Stomach (tissue), 9 donors: ENCODE results near the gene BRME1. TPM values are rescaled to one million over a fixed set of nuclear protein-coding genes. Genes with fewer than 3 reads are reported as not detected.

Experiments used
- DNase-seq, 2 donors: peaks; one replicate each; pipeline versions ENCODE4 v3.0.0 to v3.0.0-alpha.2; 2013 to 2019
- H3K27ac ChIP-seq, 5 donors: fragments of 200-600 bp in 4 of 5; sonication (generic) in 4 of 5; one replicate each; pipeline ENCODE4 v1.5.1; 2013 to 2019; ENCODE audit warnings: mild to moderate bottlenecking in 1 of 5, moderate library complexity in 1 of 5
- H3K27me3 ChIP-seq, 3 donors: fragments of 200-600 bp; sonication (generic); one replicate each; pipeline ENCODE4 v1.5.1; 2017 to 2019; ENCODE audit warnings: mixed run types in 1 of 3
- H3K36me3 ChIP-seq, 4 donors: fragments of 200-600 bp; sonication (generic); 1 replicate in 3 of 4; 2 replicates in 1 of 4; pipeline ENCODE4 v1.5.1; 2016 to 2019
- H3K4me1 ChIP-seq, 4 donors: fragments of 200-600 bp; sonication (generic); one replicate each; pipeline ENCODE4 v1.5.1; 2016 to 2019
- H3K4me3 ChIP-seq, 4 donors: fragments of 200-600 bp; sonication (generic) in 3 of 4; one replicate each; pipeline ENCODE4 v1.5.1; 2016 to 2019; ENCODE audit warnings: mild to moderate bottlenecking in 1 of 4
- H3K9me3 ChIP-seq, 4 donors: fragments of 200-600 bp; sonication (generic); one replicate each; pipeline ENCODE4 v1.5.1; 2016 to 2019
- EP300 ChIP-seq: sonication (generic); formaldehyde crosslinking; IDR thresholded peaks from one replicate; pipeline ENCODE4 v1.6.1; 2017; ENCODE audit warnings: antibody characterized with exemption
- POLR2A ChIP-seq, 4 donors: fragments of 450-650 bp; IDR thresholded peaks; one replicate each; pipeline ENCODE4 v1.6.1; 2016; ENCODE audit warnings: antibody characterized with exemption in 4 of 4, control low read depth in 2 of 4, mild to moderate bottlenecking in 1 of 4, moderate library complexity in 1 of 4
- POLR2AphosphoS5 ChIP-seq, 3 donors: sonication (generic); formaldehyde crosslinking; IDR thresholded peaks; one replicate each; pipeline ENCODE4 v1.6.1; 2016; ENCODE audit warnings: antibody characterized with exemption in 3 of 3
- WGBS, 5 donors: extraction: QIAGEN DNeasy Blood & Tissue Kit in 3 of 5; methylation state at CpG; one replicate each; pipeline versions ENCODE4 v1.1.5 to v1.1.7; 2013 to 2018; 5-methylcytosine and 5-hydroxymethylcytosine counted together
- intact Hi-C: fragments of 100-400 bp; cut with DNase I; formaldehyde crosslinking; loops from one replicate; pipeline ENCODE4 v1.15.1; 2023; ENCODE audit warnings: low total_unique reads
- polyA plus RNA-seq, 3 donors: library from polyadenylated mRNA; stranded (reverse); fragments of 200-250 nt; gene quantifications; one replicate each; pipeline ENCODE4 v1.2.3, GENCODE V29; 2013
- total RNA-seq, 5 donors: library from RNA; depleted of rRNA; stranded (reverse); fragments of >200 nt; gene quantifications; one replicate each; pipeline versions ENCODE4 v1.1.0 to v1.2.3, GENCODE V29; 2014 to 2016
- TF ChIP-seq, protein P1 (sequence below), 7 experiments: fragments of 450-650 bp in 4 of 7; fragments of 200-600 bp in 3 of 7; sonication (generic) in 3 of 7; IDR thresholded peaks; one replicate each; pipeline ENCODE4 v1.5.1; 2016 to 2019; ENCODE audit warnings: antibody characterized with exemption in 7 of 7, control low read depth in 2 of 7, mild to moderate bottlenecking in 1 of 7
- donor health status: healthy with polysubstance abuse.
- donor health status: Bipolar disorder and iron deficiency.
- donor health status: healthy.

The BRME1 gene
- total and polyA plus RNA-seq, 8 donors: 0.87 to 14.3 (median 2.0) TPM; not detected in 1

DNA sequence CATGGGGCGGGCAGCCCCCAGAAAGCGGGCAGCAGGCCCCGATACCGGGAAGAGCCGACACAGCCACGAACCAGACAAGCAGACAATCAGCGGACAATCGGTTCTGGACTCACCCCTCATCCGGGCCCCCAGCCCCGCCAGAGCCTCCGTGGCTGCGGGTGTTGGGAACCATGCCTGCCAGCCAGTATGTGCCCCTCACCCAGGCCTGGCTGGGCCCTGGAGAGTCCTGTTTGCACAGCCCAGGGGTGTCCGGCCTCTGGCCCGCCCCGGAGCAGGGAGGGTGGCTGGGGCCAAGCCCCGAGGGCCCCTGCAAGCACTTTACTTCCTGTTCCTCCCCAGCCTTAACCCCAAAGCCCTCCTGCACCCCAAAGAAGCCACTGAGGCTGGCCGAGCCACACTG lies 24.5 kb upstream of the BRME1 start:
- H3K27ac ChIP-seq: no peak overlapping the region
- no peaks in the 10 kb centered on the region for H3K4me1 ChIP-seq
- no peak for DNase-seq
- TF ChIP-seq, protein P1, sequence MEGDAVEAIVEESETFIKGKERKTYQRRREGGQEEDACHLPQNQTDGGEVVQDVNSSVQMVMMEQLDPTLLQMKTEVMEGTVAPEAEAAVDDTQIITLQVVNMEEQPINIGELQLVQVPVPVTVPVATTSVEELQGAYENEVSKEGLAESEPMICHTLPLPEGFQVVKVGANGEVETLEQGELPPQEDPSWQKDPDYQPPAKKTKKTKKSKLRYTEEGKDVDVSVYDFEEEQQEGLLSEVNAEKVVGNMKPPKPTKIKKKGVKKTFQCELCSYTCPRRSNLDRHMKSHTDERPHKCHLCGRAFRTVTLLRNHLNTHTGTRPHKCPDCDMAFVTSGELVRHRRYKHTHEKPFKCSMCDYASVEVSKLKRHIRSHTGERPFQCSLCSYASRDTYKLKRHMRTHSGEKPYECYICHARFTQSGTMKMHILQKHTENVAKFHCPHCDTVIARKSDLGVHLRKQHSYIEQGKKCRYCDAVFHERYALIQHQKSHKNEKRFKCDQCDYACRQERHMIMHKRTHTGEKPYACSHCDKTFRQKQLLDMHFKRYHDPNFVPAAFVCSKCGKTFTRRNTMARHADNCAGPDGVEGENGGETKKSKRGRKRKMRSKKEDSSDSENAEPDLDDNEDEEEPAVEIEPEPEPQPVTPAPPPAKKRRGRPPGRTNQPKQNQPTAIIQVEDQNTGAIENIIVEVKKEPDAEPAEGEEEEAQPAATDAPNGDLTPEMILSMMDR (IDR thresholded peaks at IDR 0.05): no peak
- no peak for TF ChIP-seq POLR2A (IDR thresholded peaks at IDR 0.05)
- TF ChIP-seq EP300: no peak
- TF ChIP-seq POLR2AphosphoS5 (IDR thresholded peaks at IDR 0.05): no peak
- no peak overlapping the region for H3K4me3 ChIP-seq
- intact Hi-C loops: no loop called here
- peaks cover 0 to 27% (median 0%) of the 10 kb centered on the region in 3 donors for H3K27me3 ChIP-seq
- H3K36me3 ChIP-seq: peaks cover 27 to 54% (median 52%) of the 10 kb centered on the region in 4 donors
- WGBS, 5 donors: 20 to 86% (median 82%) methylated on average over 1 to 17 of the region's 17 CpGs
- H3K9me3 ChIP-seq: no peaks in the 10 kb centered on the region

DNA sequence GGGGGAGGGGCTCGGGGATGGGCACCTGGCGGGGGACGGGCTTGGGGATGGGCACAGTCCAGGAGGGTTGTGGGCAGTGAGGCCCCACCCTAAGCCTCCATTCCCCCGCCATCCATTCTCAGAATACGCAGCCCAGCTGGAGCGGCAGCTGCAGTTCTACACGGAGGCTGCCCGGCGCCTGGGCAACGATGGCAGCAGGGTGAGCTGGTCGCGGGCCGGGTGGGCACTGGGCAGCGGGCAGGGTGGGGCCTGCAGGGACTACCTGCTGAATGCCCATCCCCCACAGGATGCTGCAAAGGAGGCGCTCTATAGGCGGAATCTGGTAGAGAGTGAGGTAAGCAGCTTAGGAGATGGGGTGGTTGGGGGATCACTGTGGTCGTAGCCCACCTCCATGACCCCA lies 24.0 kb upstream of the BRME1 start:
- H3K27me3 ChIP-seq: peaks cover 0 to 22% (median 0%) of the 10 kb centered on the region in 3 donors
- TF ChIP-seq POLR2A (IDR thresholded peaks at IDR 0.05) (no peak), POLR2AphosphoS5 (IDR thresholded peaks at IDR 0.05) (no peak), EP300 (no peak)
- TF ChIP-seq, protein P1 (IDR thresholded peaks at IDR 0.05): no peak
- H3K36me3 ChIP-seq: peaks cover 32 to 58% (median 57%) of the 10 kb centered on the region in 4 donors
- H3K4me3 ChIP-seq: no peak overlapping the region
- H3K27ac ChIP-seq: no peak overlapping the region
- H3K4me1 ChIP-seq: no peaks in the 10 kb centered on the region
- intact Hi-C loops: no loop called here
- no peak for DNase-seq
- WGBS, 5 donors: 89 to 95% (median 91%) methylated on average over 8 to 17 of the region's 17 CpGs
- no peaks in the 10 kb centered on the region for H3K9me3 ChIP-seq

DNA sequence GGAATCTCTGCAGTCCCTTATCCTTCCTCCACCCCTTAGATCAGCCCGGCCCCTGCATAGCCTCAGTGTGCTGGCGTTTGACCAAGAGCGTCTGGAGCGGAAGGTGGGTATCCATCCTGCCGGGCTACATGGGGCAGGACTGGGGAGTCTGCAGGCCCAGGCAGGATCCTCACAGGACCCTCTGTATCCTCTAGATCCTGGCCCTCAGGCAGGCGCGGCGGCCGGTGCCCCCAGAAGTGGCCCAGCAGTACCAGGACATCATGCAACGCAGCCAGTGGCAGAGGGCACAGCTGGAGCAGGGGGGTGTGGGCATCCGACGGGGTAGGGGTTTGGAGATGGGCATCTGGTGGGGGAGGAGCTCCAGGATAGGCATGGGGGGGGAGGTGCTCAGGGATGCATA lies 23.4 kb upstream of the BRME1 start:
- WGBS, 5 donors: 77 to 93% (median 89%) methylated on average over 3 to 12 of the region's 12 CpGs
- intact Hi-C loops: no loop called here
- H3K4me3 ChIP-seq: no peak overlapping the region
- DNase-seq: no peak
- no peak for TF ChIP-seq POLR2A (IDR thresholded peaks at IDR 0.05)
- TF ChIP-seq EP300: no peak
- TF ChIP-seq, protein P1 (IDR thresholded peaks at IDR 0.05): no peak
- no peak for TF ChIP-seq POLR2AphosphoS5 (IDR thresholded peaks at IDR 0.05)
- no peaks in the 10 kb centered on the region for H3K4me1 ChIP-seq
- H3K36me3 ChIP-seq: peaks cover 38 to 64% (median 63%) of the 10 kb centered on the region in 4 donors
- H3K27me3 ChIP-seq: peaks cover 0 to 16% (median 0%) of the 10 kb centered on the region in 3 donors
- H3K27ac ChIP-seq: no peak overlapping the region
- H3K9me3 ChIP-seq: no peaks in the 10 kb centered on the region

DNA sequence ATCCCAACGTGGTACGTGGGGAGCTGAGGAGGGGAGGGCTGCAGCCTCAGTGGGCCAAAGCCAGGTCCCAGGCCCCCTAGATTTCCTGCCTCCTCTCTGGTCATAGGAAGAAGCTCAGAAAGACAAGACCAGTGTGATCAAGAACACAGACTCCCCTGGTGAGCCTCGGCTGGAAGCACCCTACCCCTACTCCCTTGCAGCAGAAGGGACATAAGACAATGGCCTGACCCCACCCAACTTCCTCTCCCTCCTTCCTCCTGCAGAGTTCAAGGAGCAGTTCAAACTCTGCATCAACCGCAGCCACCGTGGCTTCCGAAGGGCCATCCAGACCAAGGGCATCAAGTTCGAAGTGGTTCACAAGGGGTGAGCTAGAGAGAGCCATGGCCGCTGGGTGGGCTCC lies 20.8 kb upstream of the BRME1 start:
- WGBS, 5 donors: 69 to 88% (median 83%) methylated on average over 7 to 8 of the region's 8 CpGs
- no peaks in the 10 kb centered on the region for H3K4me1 ChIP-seq
- H3K27ac ChIP-seq: no peak overlapping the region
- no peaks in the 10 kb centered on the region for H3K9me3 ChIP-seq
- intact Hi-C loops: no loop called here
- no peak overlapping the region for H3K4me3 ChIP-seq
- TF ChIP-seq POLR2A (IDR thresholded peaks at IDR 0.05): no peak
- no peak for TF ChIP-seq POLR2AphosphoS5 (IDR thresholded peaks at IDR 0.05)
- TF ChIP-seq EP300: no peak
- TF ChIP-seq, protein P1 (IDR thresholded peaks at IDR 0.05): no peak
- H3K27me3 ChIP-seq: no peaks in the 10 kb centered on the region
- no peak for DNase-seq
- peaks cover 60 to 90% (median 89%) of the 10 kb centered on the region in 4 donors for H3K36me3 ChIP-seq
